GM12865 (cell line): ENCODE results near the gene SLC2A3.

Source experiments
- DNase-seq: peaks from one replicate; pipeline ENCODE4 v3.0.0; 2010; ENCODE audit warnings: low read depth
- H3K4me3 ChIP-seq: 2 replicates; pipeline ENCODE4 v1.5.1; 2011; ENCODE audit warnings: mild to moderate bottlenecking, low read depth, low read length, control low read depth
- CTCF ChIP-seq: IDR thresholded peaks from 2 replicates; pipeline ENCODE4 v1.5.1; 2011; ENCODE audit warnings: low read length, control low read depth, low read depth, inconsistent platforms; ENCODE audit not compliant: insufficient read depth; ENCODE audit errors: missing control alignments

SLC2A3 gene

GRCh38 chr12:7870335-7870734 lies 65.7 kb downstream of the SLC2A3 start:
- TF ChIP-seq CTCF, result no peak
- no peak overlapping the region for H3K4me3 ChIP-seq
- no peak for DNase-seq
